ENCODE results near the gene PSPH. TPM values are rescaled to one million over a fixed set of nuclear protein-coding genes. Genes with fewer than 3 reads are reported as not detected.
"Not testable (repeated sequence)": the region's sequence is repeated elsewhere in the genome, so short reads cannot be mapped to it uniquely, and the experiment has no call there.

PSPH gene
- total RNA-seq, 1 experiment from 2014 or later, result 103 TPM

GRCh38 chr7:56019501-56019900, 31.7 kb downstream of the PSPH start:
- intact Hi-C loops (cut with micrococcal nuclease; ENCODE audit: unreplicated experiment), result loop anchor here (10.0 kb wide), 1 partner anchor 585 kb away; no protein-coding TSS in a partner anchor
- no peak for DNase-seq
- ChIA-PET POLR2A (ENCODE audit: unreplicated experiment) (interaction anchor here (0.6 kb wide), 1 partner anchor 250 kb away, joined by 4 read pairs; no protein-coding TSS in a partner anchor), CTCF (no interaction called here)
- Histone ChIP-seq H4K20me1 (ENCODE audit: insufficient read depth) (peaks cover 19% of the 10 kb centered on the region), H3K9me2 (ENCODE audit: insufficient read depth) (no peaks in the 10 kb centered on the region), H3F3A (ENCODE audit: insufficient read depth, low read depth) (no peaks in the 10 kb centered on the region; the same call in 1 of the 2 replicates), H3K27me3 (ENCODE audit: insufficient read depth, low read depth) (no peaks in the 10 kb centered on the region), H3K4me1 (replicated peaks; ENCODE audit: insufficient read depth) (no peaks in the 10 kb centered on the region), H3K4me2 (no peak overlapping the region), H3K9me3 (ENCODE audit: insufficient read depth, low read depth) (no peaks in the 10 kb centered on the region), H3K27ac (no peak overlapping the region), H2AFZ (no peak overlapping the region), H3K79me2 (ENCODE audit: low read depth) (no peaks in the 10 kb centered on the region), H3K4me3 (no peak overlapping the region), H3K36me3 (ENCODE audit: low read depth) (peaks cover 59% of the 10 kb centered on the region)
- no peak for TF ChIP-seq CTCF (conservative IDR thresholded peaks at IDR 0.05)
- no peak for TF ChIP-seq EZH2 (IDR thresholded peaks at IDR 0.05; ENCODE audit: low read depth)
- BruUV-seq (replicated peaks), result no TSS peak

GRCh38 chr7:56017015-56017414, 34.2 kb downstream of the PSPH start:
- not testable (repeated sequence) for BruUV-seq (replicated peaks)
- intact Hi-C loops (cut with micrococcal nuclease; ENCODE audit: unreplicated experiment), result loop anchor here (10.0 kb wide), 1 partner anchor 582 kb away; no protein-coding TSS in a partner anchor
- CTCF ChIA-PET, result interaction anchor here (0.6 kb wide), 1 partner anchor 388 kb away, joined by 3 read pairs; no protein-coding TSS in a partner anchor

GRCh38 chr7:56009695-56010094, 41.5 kb downstream of the PSPH start:
- DNase-seq, result no peak
- no peak overlapping the region for H3K4me3 ChIP-seq
- TF ChIP-seq EZH2 (IDR thresholded peaks at IDR 0.05; ENCODE audit: low read depth), result no peak
- TF ChIP-seq CTCF (conservative IDR thresholded peaks at IDR 0.05), result no peak
- H2AFZ ChIP-seq, result no peak overlapping the region
- no peaks in the 10 kb centered on the region for H3K9me2 ChIP-seq (ENCODE audit: insufficient read depth)
- BruUV-seq (replicated peaks), result no TSS peak
- no peak overlapping the region for H3K4me2 ChIP-seq
- no peaks in the 10 kb centered on the region for H3K9me3 ChIP-seq (ENCODE audit: insufficient read depth, low read depth)
- no peaks in the 10 kb centered on the region; the same call in 1 of the 2 replicates for H4K20me1 ChIP-seq (ENCODE audit: insufficient read depth)
- ChIA-PET POLR2A (ENCODE audit: unreplicated experiment) (no interaction called here), CTCF (no interaction called here)
- H3K79me2 ChIP-seq (ENCODE audit: low read depth), result no peaks in the 10 kb centered on the region
- peaks cover 18% of the 10 kb centered on the region; the same call in 1 of the 2 replicates for H3F3A ChIP-seq (ENCODE audit: insufficient read depth, low read depth)
- H3K36me3 ChIP-seq (ENCODE audit: low read depth), result peaks cover 24% of the 10 kb centered on the region
- no peak overlapping the region for H3K27ac ChIP-seq
- no peaks in the 10 kb centered on the region for H3K27me3 ChIP-seq (ENCODE audit: insufficient read depth, low read depth)
- no peaks in the 10 kb centered on the region for H3K4me1 ChIP-seq (replicated peaks; ENCODE audit: insufficient read depth)
- intact Hi-C loops (cut with micrococcal nuclease; ENCODE audit: unreplicated experiment), result loop anchor here (10.0 kb wide), 1 partner anchor 575 kb away; no protein-coding TSS in a partner anchor

More at GRCh38 chr7:56017015-56017414, 34.2 kb downstream of the PSPH start:
- H2AFZ ChIP-seq; H3K27ac ChIP-seq; H3K4me2 ChIP-seq; H3K9me2 ChIP-seq (ENCODE audit: insufficient read depth); H3F3A ChIP-seq (ENCODE audit: insufficient read depth, low read depth); POLR2A ChIA-PET (ENCODE audit: unreplicated experiment); H3K4me1 ChIP-seq (replicated peaks; ENCODE audit: insufficient read depth); DNase-seq; H3K9me3 ChIP-seq (ENCODE audit: insufficient read depth, low read depth); H3K4me3 ChIP-seq; H4K20me1 ChIP-seq (ENCODE audit: insufficient read depth); H3K79me2 ChIP-seq (ENCODE audit: low read depth); H3K27me3 ChIP-seq (ENCODE audit: insufficient read depth, low read depth): not testable (repeated sequence)
- H3K36me3 ChIP-seq (ENCODE audit: low read depth), result peaks cover 58% of the 10 kb centered on the region

- H3K27me3 ChIP-seq (ENCODE audit: insufficient read depth, low read depth), result no peaks in the 10 kb centered on the region
- H3K9me3 ChIP-seq (ENCODE audit: insufficient read depth, low read depth), result no peaks in the 10 kb centered on the region
- no peaks in the 10 kb centered on the region for H4K20me1 ChIP-seq (ENCODE audit: insufficient read depth)
- H3F3A ChIP-seq (ENCODE audit: insufficient read depth, low read depth), result peaks cover 18% of the 10 kb centered on the region; the same call in 1 of the 2 replicates
- no peaks in the 10 kb centered on the region for H3K9me2 ChIP-seq (ENCODE audit: insufficient read depth)
- H3K36me3 ChIP-seq (ENCODE audit: low read depth), result peaks cover 18% of the 10 kb centered on the region; the same call in 1 of the 2 replicates
- intact Hi-C loops (cut with micrococcal nuclease; ENCODE audit: unreplicated experiment), result no loop called here
- no peak overlapping the region for H2AFZ ChIP-seq
- H3K4me3 ChIP-seq, result no peak overlapping the region
- no peak overlapping the region for H3K27ac ChIP-seq
- POLR2A ChIA-PET (ENCODE audit: unreplicated experiment), result no interaction called here
- H3K4me1 ChIP-seq (replicated peaks; ENCODE audit: insufficient read depth), result no peaks in the 10 kb centered on the region
- H3K4me2 ChIP-seq, result no peak overlapping the region
- CTCF ChIA-PET, result interaction anchor here (0.7 kb wide), 1 partner anchor 719 kb away, joined by 3 read pairs; no protein-coding TSS in a partner anchor
- TF ChIP-seq CTCF (conservative IDR thresholded peaks at IDR 0.05) (no peak), EZH2 (IDR thresholded peaks at IDR 0.05; ENCODE audit: low read depth) (no peak)
- no TSS peak for BruUV-seq (replicated peaks)
- DNase-seq, result no peak
- no peaks in the 10 kb centered on the region for H3K79me2 ChIP-seq (ENCODE audit: low read depth)
These were observed 43.4 kb downstream of the PSPH start for GRCh38 chr7:56007891-56008290.
